Tibial nerve (tissue), 3 donors: Measurements from ENCODE around the gene CAPN7.

Source experiments
- POLR2A ChIP-seq, 2 donors: fragments of 450-650 bp; IDR thresholded peaks; one replicate each; pipeline ENCODE4 v1.6.1; 2017; ENCODE audit warnings: antibody characterized with exemption in 2 of 2, mild to moderate bottlenecking in 2 of 2, moderate library complexity in 2 of 2
- TF ChIP-seq, protein P1 (sequence below), 5 experiments: fragments of 200-600 bp in 3 of 5; fragments of 450-650 bp in 2 of 5; sonication (generic) in 3 of 5; IDR thresholded peaks; one replicate each; pipeline ENCODE4 v1.5.1; 2016 to 2019; ENCODE audit warnings: antibody characterized with exemption in 5 of 5, mild to moderate bottlenecking in 3 of 5, moderate library complexity in 2 of 5

DNA sequence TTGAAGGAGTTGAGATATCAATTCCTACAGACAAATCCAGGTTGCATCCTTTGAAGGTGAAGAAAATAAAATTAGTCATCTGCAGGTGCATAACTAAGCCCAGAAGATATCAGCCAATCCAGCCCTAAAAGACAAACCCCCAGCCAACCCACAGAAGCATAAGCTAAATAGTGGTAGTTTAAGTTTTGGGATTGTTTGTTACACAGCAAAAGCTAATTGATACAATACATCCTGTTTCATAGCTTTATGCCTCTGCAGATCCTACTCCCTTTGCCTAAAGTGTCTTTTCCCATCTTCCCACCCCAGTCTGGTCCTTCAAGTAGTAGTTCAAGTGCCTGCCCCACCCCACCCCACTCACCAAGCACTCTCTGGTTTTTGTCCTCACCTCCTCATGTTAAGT is 48.6 kb upstream of the CAPN7 start:
- TF ChIP-seq, protein P1, sequence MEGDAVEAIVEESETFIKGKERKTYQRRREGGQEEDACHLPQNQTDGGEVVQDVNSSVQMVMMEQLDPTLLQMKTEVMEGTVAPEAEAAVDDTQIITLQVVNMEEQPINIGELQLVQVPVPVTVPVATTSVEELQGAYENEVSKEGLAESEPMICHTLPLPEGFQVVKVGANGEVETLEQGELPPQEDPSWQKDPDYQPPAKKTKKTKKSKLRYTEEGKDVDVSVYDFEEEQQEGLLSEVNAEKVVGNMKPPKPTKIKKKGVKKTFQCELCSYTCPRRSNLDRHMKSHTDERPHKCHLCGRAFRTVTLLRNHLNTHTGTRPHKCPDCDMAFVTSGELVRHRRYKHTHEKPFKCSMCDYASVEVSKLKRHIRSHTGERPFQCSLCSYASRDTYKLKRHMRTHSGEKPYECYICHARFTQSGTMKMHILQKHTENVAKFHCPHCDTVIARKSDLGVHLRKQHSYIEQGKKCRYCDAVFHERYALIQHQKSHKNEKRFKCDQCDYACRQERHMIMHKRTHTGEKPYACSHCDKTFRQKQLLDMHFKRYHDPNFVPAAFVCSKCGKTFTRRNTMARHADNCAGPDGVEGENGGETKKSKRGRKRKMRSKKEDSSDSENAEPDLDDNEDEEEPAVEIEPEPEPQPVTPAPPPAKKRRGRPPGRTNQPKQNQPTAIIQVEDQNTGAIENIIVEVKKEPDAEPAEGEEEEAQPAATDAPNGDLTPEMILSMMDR (IDR thresholded peaks at IDR 0.05), result no peak
- TF ChIP-seq POLR2A (IDR thresholded peaks at IDR 0.05), result no peak
